Right atrium auricular region (tissue), 2 donors: ENCODE data around the gene MS4A4A. TPM values are rescaled to one million over a fixed set of nuclear protein-coding genes. Genes with fewer than 3 reads are reported as not detected.
"Not testable (repeated sequence)": the region's sequence is repeated elsewhere in the genome, so short reads cannot be mapped to it uniquely, and the experiment has no call there.

Experiments
- DNase-seq: peaks from one replicate; pipeline ENCODE4 v3.0.0-alpha.2; 2019; ENCODE audit warnings: low spot score
- H3K27ac ChIP-seq, 2 donors: fragments of 200-600 bp; sonication (generic); 1 replicate in 1 of 2; 2 replicates in 1 of 2; pipeline ENCODE4 v1.5.1; 2016 to 2019
- H3K27me3 ChIP-seq, 2 donors: fragments of 200-600 bp; sonication (generic); one replicate each; pipeline versions ENCODE4 v1.5.1 to v1.6.0; 2017 to 2019
- H3K36me3 ChIP-seq: fragments of 200-600 bp; sonication (generic); one replicate; pipeline ENCODE4 v1.5.1; 2016
- H3K4me1 ChIP-seq, 2 donors: fragments of 200-600 bp; sonication (generic); one replicate each; pipeline versions ENCODE4 v1.5.1 to v1.6.0; 2017 to 2019
- H3K4me3 ChIP-seq, 2 donors: fragments of 200-600 bp; sonication (generic); 1 replicate in 1 of 2; 2 replicates in 1 of 2; pipeline ENCODE4 v1.5.1; 2017 to 2019; ENCODE audit warnings: mild to moderate bottlenecking in 1 of 2, moderate library complexity in 1 of 2
- H3K9me3 ChIP-seq, 2 donors: fragments of 200-600 bp; sonication (generic); one replicate each; pipeline ENCODE4 v1.5.1; 2019
- CTCF ChIP-seq, 2 donors: fragments of 200-600 bp; sonication (generic); IDR thresholded peaks; one replicate each; pipeline ENCODE4 v1.5.1; 2019; ENCODE audit warnings: antibody characterized with exemption in 2 of 2
- total RNA-seq, 2 donors: library from RNA; depleted of rRNA; stranded (reverse); fragments of >200 nt; gene quantifications; one replicate each; pipeline ENCODE4 v1.1.0, GENCODE V29; 2016

Gene MS4A4A
- total RNA-seq, 2 donors from 2014 or later: 7.8 to 11.6 TPM

DNA sequence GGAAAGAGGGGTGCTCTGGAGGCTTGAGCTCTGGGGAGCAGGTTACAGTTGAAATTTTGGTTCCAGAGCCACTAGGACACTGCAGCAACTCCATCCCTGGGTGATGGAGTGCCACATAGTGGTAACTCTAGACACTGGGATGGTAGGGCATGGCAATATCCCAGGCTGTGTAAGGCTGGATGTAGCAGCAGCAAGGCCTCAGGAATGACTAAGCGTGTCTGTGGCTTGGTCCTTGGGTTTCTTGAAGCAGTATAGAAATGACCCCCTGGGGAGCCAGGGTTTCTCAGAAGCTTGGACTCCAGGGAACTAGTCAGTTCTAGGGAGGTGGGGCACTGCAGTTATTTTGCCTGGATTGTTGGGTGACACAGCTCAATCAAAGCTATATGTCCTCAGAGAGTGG is 8.1 kb downstream of the MS4A4A start:
- TF ChIP-seq CTCF (IDR thresholded peaks at IDR 0.05): no peak
- H3K4me3 ChIP-seq: no peak overlapping the region

DNA sequence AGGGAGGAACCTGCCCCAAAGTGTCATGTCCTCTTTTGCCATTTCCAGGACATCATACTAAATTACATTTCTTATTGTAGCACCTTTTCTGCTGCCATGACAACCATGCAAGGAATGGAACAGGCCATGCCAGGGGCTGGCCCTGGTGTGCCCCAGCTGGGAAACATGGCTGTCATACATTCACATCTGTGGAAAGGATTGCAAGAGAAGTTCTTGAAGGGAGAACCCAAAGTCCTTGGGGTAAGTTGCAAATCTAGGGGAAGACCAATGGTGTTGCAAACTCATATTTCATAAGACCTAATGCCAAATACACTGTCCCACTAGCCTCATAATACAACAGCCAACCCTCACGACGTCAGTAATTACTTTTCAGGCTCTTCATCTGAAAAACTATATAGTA is 11.7 kb downstream of the MS4A4A start:
- H3K27ac ChIP-seq: no peak overlapping the region
- no peak for DNase-seq
- no peak for TF ChIP-seq CTCF (IDR thresholded peaks at IDR 0.05)
- H3K4me3 ChIP-seq: no peak overlapping the region
- H3K36me3 ChIP-seq: no peaks in the 10 kb centered on the region
- H3K9me3 ChIP-seq: no peaks in the 10 kb centered on the region
- no peaks in the 10 kb centered on the region for H3K4me1 ChIP-seq
- H3K27me3 ChIP-seq: no peaks in the 10 kb centered on the region

More for the DNA sequence above, 8.1 kb downstream of the MS4A4A start:
- Histone ChIP-seq H3K36me3 (no peaks in the 10 kb centered on the region), H3K9me3 (no peaks in the 10 kb centered on the region), H3K4me1 (no peaks in the 10 kb centered on the region), H3K27me3 (no peaks in the 10 kb centered on the region), H3K27ac (no peak overlapping the region)
- no peak for DNase-seq

GRCh38 chr11:60301178-60301577 is 20.7 kb downstream of the MS4A4A start:
- no peaks in the 10 kb centered on the region for H3K36me3 ChIP-seq
- no peak for DNase-seq
- TF ChIP-seq CTCF (IDR thresholded peaks at IDR 0.05): no peak
- H3K27ac ChIP-seq: no peak overlapping the region
- no peaks in the 10 kb centered on the region for H3K9me3 ChIP-seq
- no peaks in the 10 kb centered on the region for H3K27me3 ChIP-seq
- no peaks in the 10 kb centered on the region for H3K4me1 ChIP-seq
- no peak overlapping the region for H3K4me3 ChIP-seq

- not testable (repeated sequence) for H3K27ac ChIP-seq, H3K4me1 ChIP-seq, H3K4me3 ChIP-seq, H3K27me3 ChIP-seq, H3K9me3 ChIP-seq, DNase-seq, H3K36me3 ChIP-seq
Observed at GRCh38 chr11:60301884-60302283, 21.4 kb downstream of the MS4A4A start.

DNA sequence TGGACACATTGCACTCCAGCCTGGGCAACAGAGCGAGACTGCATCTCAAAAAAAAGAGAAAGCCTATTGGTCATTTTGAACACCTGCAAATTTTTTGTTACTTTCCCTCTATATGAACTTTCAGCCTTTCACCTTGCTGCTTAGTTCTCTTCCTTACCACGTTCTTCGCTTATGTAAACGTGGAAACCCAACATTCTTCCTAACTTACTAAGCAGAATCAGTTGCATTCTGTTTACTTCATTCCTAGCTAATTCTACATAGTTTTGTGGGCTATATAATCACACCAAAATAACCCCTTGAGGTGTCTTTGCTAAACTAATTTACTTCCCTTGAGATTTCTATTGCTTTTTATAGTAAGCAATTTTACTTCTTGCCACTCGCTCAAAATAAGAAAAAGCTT is 23.2 kb downstream of the MS4A4A start:
- no peak overlapping the region for H3K4me3 ChIP-seq
- no peak for DNase-seq
- no peaks in the 10 kb centered on the region for H3K9me3 ChIP-seq

DNA sequence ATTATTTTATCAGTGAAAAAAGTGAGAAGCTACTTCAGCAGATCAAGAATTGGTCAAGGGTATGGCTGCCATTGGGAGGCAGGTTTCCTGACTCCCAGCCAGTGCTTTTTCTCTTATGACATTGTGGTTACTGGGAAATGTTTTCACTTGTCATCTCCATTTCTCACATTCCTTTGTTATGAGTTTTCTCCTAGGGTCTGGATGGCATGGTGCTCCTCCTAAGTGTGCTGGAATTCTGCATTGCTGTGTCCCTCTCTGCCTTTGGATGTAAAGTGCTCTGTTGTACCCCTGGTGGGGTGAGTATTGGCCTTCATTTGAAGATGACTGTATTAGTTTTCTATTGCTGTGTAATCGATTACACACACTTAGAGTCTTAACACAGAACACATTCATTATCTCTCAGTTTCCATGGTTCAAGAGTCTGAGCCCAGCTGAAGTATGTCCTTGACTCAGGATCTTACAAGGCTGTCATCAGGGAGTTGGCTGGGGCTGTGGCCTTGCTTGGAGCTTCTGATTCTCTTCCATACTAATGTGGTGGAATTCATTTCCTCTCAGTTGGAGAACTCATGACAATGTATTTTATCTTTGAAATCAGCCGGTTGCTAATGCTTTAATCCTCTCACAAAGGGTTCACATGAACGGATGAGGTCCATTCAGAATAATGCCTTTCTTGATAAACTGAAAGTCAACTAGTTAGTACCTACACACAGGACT is 25.6 kb downstream of the MS4A4A start:
- H3K4me1 ChIP-seq: no peaks in the 10 kb centered on the region
- no peak overlapping the region for H3K4me3 ChIP-seq
- no peaks in the 10 kb centered on the region for H3K36me3 ChIP-seq
- TF ChIP-seq CTCF (IDR thresholded peaks at IDR 0.05): no peak
- no peaks in the 10 kb centered on the region for H3K27me3 ChIP-seq
- no peak for DNase-seq
- H3K27ac ChIP-seq: no peak overlapping the region
- H3K9me3 ChIP-seq: no peaks in the 10 kb centered on the region

More for the DNA sequence above, 23.2 kb downstream of the MS4A4A start:
- TF ChIP-seq CTCF (IDR thresholded peaks at IDR 0.05): no peak
- Histone ChIP-seq H3K4me1 (no peaks in the 10 kb centered on the region), H3K27ac (no peak overlapping the region), H3K36me3 (no peaks in the 10 kb centered on the region), H3K27me3 (no peaks in the 10 kb centered on the region)
